GM23338 (cell line): ENCODE results near the gene TMEM63C. TPM values are rescaled to one million over a fixed set of nuclear protein-coding genes. Genes with fewer than 3 reads are reported as not detected.

Experiments
- ATAC-seq: fragments of 200-7000 bp; cut with Tn5 transposase; 3 replicates; pipeline ENCODE4 v1.9.1; 2020
- DNase-seq: peaks from one replicate; pipeline ENCODE4 v3.0.0-alpha.2; 2015; ENCODE audit warnings: low spot score
- H2AFZ ChIP-seq: fragments of 200-600 bp; sonication (generic); 2 replicates; pipeline ENCODE4 v1.8.0; 2016; ENCODE audit warnings: antibody characterized with exemption, mild to moderate bottlenecking, moderate library complexity
- H3F3A ChIP-seq: fragments of 200-600 bp; sonication (generic); replicated peaks from 2 replicates; pipeline ENCODE4 v1.8.0; 2017; ENCODE audit warnings: antibody characterized with exemption, mixed run types, low read depth
- H3K27ac ChIP-seq: fragments of 200-600 bp; sonication (generic); 2 replicates; pipeline ENCODE4 v1.6.1; 2016; ENCODE audit warnings: low read depth
- H3K27me3 ChIP-seq: fragments of 200-600 bp; sonication (generic); 2 replicates; pipeline ENCODE4 v1.8.0; 2016; ENCODE audit warnings: mild to moderate bottlenecking, mixed run types, moderate library complexity; ENCODE audit not compliant: insufficient read depth
- H3K36me3 ChIP-seq: fragments of 200-600 bp; sonication (generic); 2 replicates; pipeline ENCODE4 v1.8.0; 2016; ENCODE audit warnings: mild to moderate bottlenecking; ENCODE audit not compliant: insufficient read depth
- H3K4me1 ChIP-seq: fragments of 200-600 bp; sonication (generic); 2 replicates; pipeline ENCODE4 v1.8.0; 2016; ENCODE audit warnings: mild to moderate bottlenecking, moderate library complexity; ENCODE audit not compliant: insufficient read depth
- H3K4me2 ChIP-seq: fragments of 200-600 bp; sonication (generic); 2 replicates; pipeline ENCODE4 v1.7.1; 2017; ENCODE audit warnings: mixed run types
- H3K4me3 ChIP-seq: fragments of 200-600 bp; sonication (generic); 2 replicates; pipeline ENCODE4 v1.6.1; 2016; ENCODE audit warnings: mixed run types
- H3K79me2 ChIP-seq: fragments of 200-600 bp; sonication (generic); replicated peaks from 2 replicates; pipeline ENCODE4 v1.8.0; 2017; ENCODE audit warnings: mild to moderate bottlenecking; ENCODE audit not compliant: insufficient read depth
- H3K9me2 ChIP-seq: fragments of 200-600 bp; sonication (generic); 2 replicates; pipeline ENCODE4 v1.8.0; 2017; ENCODE audit not compliant: insufficient read depth
- H4K20me1 ChIP-seq: fragments of 200-600 bp; sonication (generic); replicated peaks from 2 replicates; pipeline ENCODE4 v1.8.0; 2017; ENCODE audit warnings: mild to moderate bottlenecking; ENCODE audit not compliant: insufficient read depth
- H3K27ac Mint-ChIP-seq: 2 replicates; pipeline ENCODE4 v1.8.0; 2020; ENCODE audit warnings: inconsistent platforms, mild to moderate bottlenecking, moderate library complexity, mixed read lengths
- H3K27me3 Mint-ChIP-seq: 3 replicates; pipeline ENCODE4 v1.8.0; 2022; ENCODE audit warnings: low read depth, mild to moderate bottlenecking, moderate library complexity, mixed read lengths, inconsistent platforms; ENCODE audit not compliant: insufficient read depth, poor library complexity
- H3K36me3 Mint-ChIP-seq: 3 replicates; pipeline ENCODE4 v1.8.0; 2021; ENCODE audit warnings: low read depth, mild to moderate bottlenecking, inconsistent platforms, moderate library complexity, mixed read lengths
- H3K4me1 Mint-ChIP-seq: 3 replicates; pipeline ENCODE4 v1.8.0; 2020; ENCODE audit warnings: mild to moderate bottlenecking, inconsistent platforms, mixed read lengths
- H3K4me3 Mint-ChIP-seq: 3 replicates; pipeline ENCODE4 v1.8.0; 2021; ENCODE audit warnings: moderate library complexity, mild to moderate bottlenecking, inconsistent platforms, mixed read lengths
- H3K9me3 Mint-ChIP-seq: 3 replicates; pipeline ENCODE4 v1.8.0; 2020; ENCODE audit warnings: moderate library complexity, mild to moderate bottlenecking, inconsistent platforms, mixed read lengths
- CTCF ChIP-seq, 2 experiments: fragments of 200-600 bp in 1 of 2; sonication (generic) in 1 of 2; conservative IDR thresholded peaks; 2 replicates each; pipeline versions ENCODE4 v1.5.1 to v1.6.1; 2016 to 2017; ENCODE audit warnings: antibody characterized with exemption in 2 of 2, low read depth in 2 of 2, mild to moderate bottlenecking in 2 of 2, moderate library complexity in 1 of 2
- ETS1 ChIP-seq: IDR thresholded peaks from 2 replicates; pipeline ENCODE4 v1.6.1; 2016; ENCODE audit warnings: antibody characterized with exemption
- EZH2phosphoT487 ChIP-seq: fragments of 200-600 bp; sonication (generic); IDR thresholded peaks from one replicate; pipeline ENCODE4 v1.8.1; 2018; ENCODE audit warnings: antibody characterized with exemption; ENCODE audit not compliant: unreplicated experiment
- NANOG ChIP-seq: IDR thresholded peaks from 2 replicates; pipeline ENCODE4 v1.6.1; 2016; ENCODE audit warnings: antibody characterized with exemption, borderline replicate concordance
- POLR2AphosphoS5 ChIP-seq: IDR thresholded peaks from 2 replicates; pipeline ENCODE4 v1.6.1; 2016; ENCODE audit warnings: antibody characterized with exemption, low read depth
- REST ChIP-seq: IDR thresholded peaks from one replicate; pipeline ENCODE4 v1.6.1; 2018; ENCODE audit warnings: antibody characterized with exemption; ENCODE audit not compliant: unreplicated experiment
- STAT1 ChIP-seq: IDR thresholded peaks from one replicate; pipeline ENCODE4 v1.6.1; 2016; ENCODE audit warnings: antibody characterized with exemption; ENCODE audit not compliant: unreplicated experiment
- ZNF331 ChIP-seq: fragments of 250-450 bp; sonication (Bioruptor Pico); IDR thresholded peaks from 2 replicates; pipeline ENCODE4 v1.5.0; 2020; ENCODE audit warnings: low read depth, mild to moderate bottlenecking, moderate library complexity
- polyA plus RNA-seq: library from polyadenylated mRNA; unstranded; fragments of >200 nt; fragmentation: Nextera tagmentation; extraction: Ambion mirVana; gene quantifications from 2 replicates; pipeline ENCODE4 v1.2.1, GENCODE V29; 2016
- total RNA-seq: library from RNA; depleted of rRNA; stranded (reverse); fragments of >200 nt; shearing (Covaris generic); gene quantifications from 2 replicates; pipeline ENCODE4 v1.2.3, GENCODE V29; 2014

TMEM63C gene
- total and polyA plus RNA-seq, 2 experiments from 2014 or later = 2.1 to 6.3 TPM

- TF ChIP-seq REST = no peak
- TF ChIP-seq POLR2AphosphoS5 = no peak
- no peak for TF ChIP-seq NANOG
Observed at GRCh38 chr14:77265187-77265515, 83.6 kb downstream of the TMEM63C start (continued).

- Mint-ChIP-seq H3K27me3 (peaks cover 28% of the 10 kb centered on the region), H3K36me3 (no peaks in the 10 kb centered on the region), H3K27ac (no peak overlapping the region), H3K4me1 (peaks cover 6% of the 10 kb centered on the region), H3K9me3 (peaks cover 2% of the 10 kb centered on the region; the same call in 2 of the 3 replicates), H3K4me3 (no peak overlapping the region)
- H3K79me2 ChIP-seq = no peaks in the 10 kb centered on the region
- H3K9me2 ChIP-seq = no peaks in the 10 kb centered on the region
- H3K4me2 ChIP-seq = no peak overlapping the region
- ATAC-seq (no peak), DNase-seq (peak; percentile 30)
- no peak overlapping the region for H3K27ac ChIP-seq
- H3K27me3 ChIP-seq = peaks cover 29% of the 10 kb centered on the region
- no peak for TF ChIP-seq POLR2AphosphoS5
- no peak overlapping the region for H3K4me3 ChIP-seq
- H3F3A ChIP-seq = peaks cover 4% of the 10 kb centered on the region; the same call in 1 of the 2 replicates
- no peaks in the 10 kb centered on the region for H4K20me1 ChIP-seq
- H3K4me1 ChIP-seq = no peaks in the 10 kb centered on the region; the same call in 1 of the 2 replicates
- H2AFZ ChIP-seq = peak overlapping the region; percentile 14; the same call in 1 of the 2 replicates
- H3K36me3 ChIP-seq = no peaks in the 10 kb centered on the region
Observed at GRCh38 chr14:77265561-77266335, 84.2 kb downstream of the TMEM63C start.

GRCh38 chr14:77266336-77266735 is 84.7 kb downstream of the TMEM63C start:
- no peak overlapping the region for H3K27ac Mint-ChIP-seq
- TF ChIP-seq STAT1 (no peak), ETS1 (no peak), NANOG (no peak), ZNF331 (CRISPR knock-in tag) (no peak), EZH2phosphoT487 (no peak), REST (no peak), CTCF (conservative IDR thresholded peaks at IDR 0.05; ENCODE audit: low read depth in 2 of 2) (no peak)

More at GRCh38 chr14:77266336-77266735, 84.7 kb downstream of the TMEM63C start:
- Histone ChIP-seq H4K20me1 (no peaks in the 10 kb centered on the region), H3K27me3 (peaks cover 35% of the 10 kb centered on the region), H3K4me3 (no peak overlapping the region), H3K9me2 (no peaks in the 10 kb centered on the region), H3K4me1 (no peaks in the 10 kb centered on the region; the same call in 1 of the 2 replicates), H3K79me2 (no peaks in the 10 kb centered on the region), H2AFZ (no peak overlapping the region), H3F3A (peaks cover 4% of the 10 kb centered on the region; the same call in 1 of the 2 replicates), H3K36me3 (no peaks in the 10 kb centered on the region), H3K4me2 (no peak overlapping the region), H3K27ac (no peak overlapping the region)
- H3K9me3 Mint-ChIP-seq = peaks cover 2% of the 10 kb centered on the region; the same call in 2 of the 3 replicates
- H3K4me3 Mint-ChIP-seq = no peak overlapping the region
- ATAC-seq (no peak), DNase-seq (no peak)
- H3K27me3 Mint-ChIP-seq = peaks cover 27% of the 10 kb centered on the region
- H3K4me1 Mint-ChIP-seq = peaks cover 6% of the 10 kb centered on the region
- no peaks in the 10 kb centered on the region for H3K36me3 Mint-ChIP-seq
